Muscle of leg (tissue), 11 donors: ENCODE data around the gene TPGS2. TPM values are rescaled to one million over a fixed set of nuclear protein-coding genes. Genes with fewer than 3 reads are reported as not detected.
A peak's percentile ranks its signal among the peaks of the same experiment; 100 is the strongest.

Experiments
- DNase-seq: peaks from one replicate; pipeline ENCODE4 v3.0.0; 2013
- H3K27ac ChIP-seq: one replicate; pipeline ENCODE4 v1.5.1; 2013; ENCODE audit warnings: mild to moderate bottlenecking, low read length, control low read depth
- H3K27me3 ChIP-seq: one replicate; pipeline ENCODE4 v1.6.1; 2013; ENCODE audit warnings: low read length; ENCODE audit not compliant: control insufficient read depth, insufficient read depth
- H3K36me3 ChIP-seq: one replicate; pipeline ENCODE4 v1.6.1; 2013; ENCODE audit warnings: low read length; ENCODE audit not compliant: control insufficient read depth, insufficient read depth
- H3K4me1 ChIP-seq: one replicate; pipeline ENCODE4 v1.6.1; 2013; ENCODE audit warnings: low read length; ENCODE audit not compliant: control insufficient read depth, insufficient read depth
- H3K4me3 ChIP-seq: one replicate; pipeline ENCODE4 v1.5.1; 2013; ENCODE audit warnings: low read length, control low read depth
- H3K9me3 ChIP-seq: replicated peaks from 2 replicates; pipeline ENCODE4 v1.6.1; 2013; ENCODE audit warnings: low read depth, low read length; ENCODE audit not compliant: control insufficient read depth
- WGBS: methylation state at CpG from one replicate; pipeline ENCODE4 v1.1.5; 2013; ENCODE audit warnings: missing lambda C conversion rate; ENCODE audit not compliant: insufficient coverage; 5-methylcytosine and 5-hydroxymethylcytosine counted together
- polyA plus RNA-seq, 8 donors: library from polyadenylated mRNA; unstranded; fragments of 120-200 nt; gene quantifications; one replicate each; pipeline versions ENCODE4 v1.2.1 to v1.2.3, GENCODE V29; 2013; ENCODE audit warnings: inconsistent platforms in 1 of 8, low replicate concordance in 1 of 8; ENCODE audit not compliant: insufficient read length in 8 of 8, insufficient read depth in 1 of 8
- total RNA-seq: library from RNA; stranded (reverse); fragments of 120-200 nt; gene quantifications from one replicate; pipeline ENCODE4 v1.2.4, GENCODE V29; 2013

The TPGS2 gene
- total and polyA plus RNA-seq, 9 donors: 34.2 to 72.2 (median 48.3) TPM

GRCh38 chr18:36812678-36813077, 16.1 kb downstream of the TPGS2 start:
- DNase-seq: no peak
- H3K27ac ChIP-seq: no peak overlapping the region
- H3K4me1 ChIP-seq: no peaks in the 10 kb centered on the region
- no peaks in the 10 kb centered on the region for H3K27me3 ChIP-seq
- peaks cover 32% of the 10 kb centered on the region for H3K36me3 ChIP-seq
- no CpG with 5 or more reads among the region's 3 CpGs for WGBS
- H3K9me3 ChIP-seq: no peaks in the 10 kb centered on the region
- H3K4me3 ChIP-seq: no peak overlapping the region

DNA sequence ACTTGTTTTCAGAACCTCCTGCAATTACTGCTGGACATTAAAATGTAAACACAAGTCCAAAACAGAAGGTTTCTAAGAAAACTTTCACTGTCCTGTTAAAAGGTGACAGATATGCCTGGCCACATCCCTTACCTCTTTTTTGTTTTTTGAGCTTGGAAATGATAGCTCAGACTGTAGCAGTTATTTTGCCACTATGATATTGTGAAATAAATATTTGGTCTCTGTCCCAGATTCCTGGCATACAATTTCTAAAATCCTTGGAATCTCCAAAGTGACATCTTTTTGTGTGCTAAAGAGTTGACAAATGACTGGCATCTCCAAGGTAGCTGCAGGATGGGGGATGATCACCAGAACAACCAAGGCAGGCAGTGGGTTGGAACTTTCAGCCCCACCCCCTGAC, 16.8 kb downstream of the TPGS2 start:
- H3K9me3 ChIP-seq: no peaks in the 10 kb centered on the region
- H3K27me3 ChIP-seq: no peaks in the 10 kb centered on the region
- H3K4me3 ChIP-seq: no peak overlapping the region
- peaks cover 30% of the 10 kb centered on the region for H3K36me3 ChIP-seq
- H3K27ac ChIP-seq: no peak overlapping the region
- H3K4me1 ChIP-seq: no peaks in the 10 kb centered on the region
- DNase-seq: no peak

GRCh38 chr18:36811430-36811829, 17.4 kb downstream of the TPGS2 start:
- WGBS: no CpG with 5 or more reads among the region's 3 CpGs
- DNase-seq: no peak
- H3K27me3 ChIP-seq: no peaks in the 10 kb centered on the region
- no peak overlapping the region for H3K4me3 ChIP-seq
- H3K9me3 ChIP-seq: no peaks in the 10 kb centered on the region
- H3K36me3 ChIP-seq: peaks cover 29% of the 10 kb centered on the region
- H3K4me1 ChIP-seq: no peaks in the 10 kb centered on the region
- no peak overlapping the region for H3K27ac ChIP-seq

GRCh38 chr18:36809590-36810381, 19.0 kb downstream of the TPGS2 start:
- H3K9me3 ChIP-seq: no peaks in the 10 kb centered on the region
- H3K36me3 ChIP-seq: peaks cover 26% of the 10 kb centered on the region
- 27% methylated on average over 5 of the region's 6 CpGs for WGBS
- no peak overlapping the region for H3K4me3 ChIP-seq
- peak; percentile 80 for DNase-seq
- H3K4me1 ChIP-seq: no peaks in the 10 kb centered on the region
- H3K27me3 ChIP-seq: no peaks in the 10 kb centered on the region
- H3K27ac ChIP-seq: no peak overlapping the region

- no peak for DNase-seq
- H3K27ac ChIP-seq: no peak overlapping the region
- H3K36me3 ChIP-seq: peaks cover 36% of the 10 kb centered on the region
- H3K4me1 ChIP-seq: no peaks in the 10 kb centered on the region
- H3K4me3 ChIP-seq: no peak overlapping the region
- WGBS: 78% methylated on average over 1 of the region's 2 CpGs
- no peaks in the 10 kb centered on the region for H3K27me3 ChIP-seq
- H3K9me3 ChIP-seq: no peaks in the 10 kb centered on the region
These were observed 20.1 kb downstream of the TPGS2 start for GRCh38 chr18:36808681-36809080.

- Histone ChIP-seq H3K36me3 (peaks cover 33% of the 10 kb centered on the region), H3K27ac (no peak overlapping the region), H3K4me1 (no peaks in the 10 kb centered on the region), H3K27me3 (no peaks in the 10 kb centered on the region), H3K4me3 (no peak overlapping the region), H3K9me3 (no peaks in the 10 kb centered on the region)
- no CpG with 5 or more reads among the region's 2 CpGs for WGBS
- DNase-seq: no peak
These were observed 23.7 kb downstream of the TPGS2 start for GRCh38 chr18:36805105-36805504.

DNA sequence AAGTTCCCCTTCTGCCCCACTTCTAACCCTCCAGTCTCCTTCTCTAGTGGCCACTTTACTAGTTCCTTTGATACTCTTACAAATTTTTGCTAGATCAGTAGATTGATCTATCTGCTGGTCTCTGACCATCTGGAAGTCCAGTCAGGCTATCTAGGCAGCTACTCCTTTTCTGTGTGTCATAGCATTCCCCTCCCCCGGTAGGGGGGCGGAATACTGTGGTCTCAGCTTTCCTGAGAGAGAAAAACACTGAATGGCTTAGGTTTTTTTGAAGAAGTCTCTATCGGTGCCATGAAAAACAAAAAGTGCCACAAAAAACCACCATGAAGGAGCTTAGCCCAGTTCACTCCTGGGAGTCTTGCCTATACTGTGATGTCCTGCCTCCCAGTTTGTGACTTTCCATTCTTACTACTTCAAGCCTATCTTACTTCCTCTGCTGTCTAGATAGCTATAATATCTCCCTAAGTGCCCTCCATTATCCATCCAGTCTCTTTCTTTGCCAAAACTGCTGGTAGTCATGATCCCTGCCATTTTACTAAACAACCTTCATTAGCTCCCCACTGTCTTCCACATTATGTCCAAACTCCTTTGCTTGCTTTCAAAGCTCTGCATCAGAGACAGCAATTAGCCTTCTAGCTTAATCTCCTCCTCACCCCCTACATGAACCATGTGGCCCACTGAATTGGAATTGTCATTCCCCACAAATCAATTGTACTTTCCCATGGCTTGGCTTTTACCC, 29.9 kb downstream of the TPGS2 start:
- WGBS: no CpG with 5 or more reads among the region's 3 CpGs
- H3K9me3 ChIP-seq: no peaks in the 10 kb centered on the region
- H3K27ac ChIP-seq: no peak overlapping the region
- H3K27me3 ChIP-seq: no peaks in the 10 kb centered on the region
- H3K4me1 ChIP-seq: no peaks in the 10 kb centered on the region
- H3K4me3 ChIP-seq: no peak overlapping the region
- no peak for DNase-seq
- H3K36me3 ChIP-seq: peaks cover 44% of the 10 kb centered on the region

GRCh38 chr18:36792634-36793283, 36.0 kb downstream of the TPGS2 start:
- peaks cover 32% of the 10 kb centered on the region for H3K36me3 ChIP-seq
- no peaks in the 10 kb centered on the region for H3K4me1 ChIP-seq
- H3K4me3 ChIP-seq: no peak overlapping the region
- H3K27ac ChIP-seq: no peak overlapping the region
- no peaks in the 10 kb centered on the region for H3K27me3 ChIP-seq
- WGBS: 100% methylated on average over 3 of the region's 4 CpGs
- DNase-seq: no peak
- H3K9me3 ChIP-seq: no peaks in the 10 kb centered on the region

DNA sequence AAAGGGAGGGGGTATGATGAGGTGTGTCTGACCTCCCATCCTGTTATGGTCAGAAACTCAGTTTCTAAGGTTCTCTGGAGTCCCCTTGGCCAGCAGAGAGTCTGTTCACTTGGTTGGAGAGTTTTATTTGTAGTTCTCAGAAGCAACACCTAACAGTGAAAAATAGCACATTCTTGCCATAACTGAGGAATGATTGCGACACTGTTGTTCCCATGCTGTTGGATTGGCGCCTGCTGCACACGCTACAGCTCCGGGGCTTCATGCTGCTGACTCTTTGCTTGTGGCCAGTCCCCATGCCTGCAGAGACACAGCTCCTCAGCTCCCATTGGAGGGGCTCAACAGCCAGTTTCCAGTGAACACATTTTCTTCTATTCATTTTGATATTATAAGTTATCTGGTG, 42.1 kb downstream of the TPGS2 start:
- no peak overlapping the region for H3K27ac ChIP-seq
- H3K27me3 ChIP-seq: no peaks in the 10 kb centered on the region
- 38% methylated on average over 3 of the region's 4 CpGs for WGBS
- H3K4me1 ChIP-seq: no peaks in the 10 kb centered on the region
- no peak overlapping the region for H3K4me3 ChIP-seq
- DNase-seq: peak; percentile 40
- no peaks in the 10 kb centered on the region for H3K9me3 ChIP-seq
- H3K36me3 ChIP-seq: peaks cover 6% of the 10 kb centered on the region

DNA sequence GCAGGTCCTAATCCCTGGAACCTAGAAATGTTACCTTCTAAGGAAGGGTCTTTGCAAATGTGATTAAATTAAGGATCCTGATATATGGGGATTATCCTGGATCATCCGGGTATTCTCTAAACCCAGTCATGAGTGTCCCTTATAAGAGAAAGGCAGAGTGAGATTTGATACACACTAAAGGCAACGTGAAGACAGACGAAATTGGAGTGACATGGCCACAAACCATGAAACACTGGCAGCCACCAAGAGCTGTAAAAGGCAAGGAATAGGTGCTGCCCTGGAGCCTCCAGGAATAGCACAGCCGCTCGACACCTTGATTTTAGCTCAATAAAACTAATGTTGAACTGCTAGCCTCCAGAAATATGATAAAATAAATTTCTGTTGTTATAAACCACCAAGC, 45.0 kb downstream of the TPGS2 start:
- Histone ChIP-seq H3K4me1 (no peaks in the 10 kb centered on the region), H3K36me3 (peaks cover 8% of the 10 kb centered on the region), H3K4me3 (no peak overlapping the region), H3K27me3 (no peaks in the 10 kb centered on the region), H3K27ac (no peak overlapping the region), H3K9me3 (no peaks in the 10 kb centered on the region)
- no peak for DNase-seq
- 90% methylated on average over 3 of the region's 5 CpGs for WGBS
